Placental epithelial cell (primary cell): ENCODE measurements around the gene SMAD5. TPM values are rescaled to one million over a fixed set of nuclear protein-coding genes. Genes with fewer than 3 reads are reported as not detected.

Experiments
- small RNA-seq: library from RNA; depleted of rRNA; stranded (forward); fragments of <200 nt; gene quantifications from one replicate; pipeline ENCODE3, GENCODE V24; 2012
- total RNA-seq: library from RNA; depleted of rRNA; stranded (reverse); fragments of >200 nt; gene quantifications from 2 replicates; pipeline ENCODE4 v1.2.3, GENCODE V29; 2012

SMAD5 gene
- 45.5 and 45.9 TPM in 2 replicates for total RNA-seq

DNA sequence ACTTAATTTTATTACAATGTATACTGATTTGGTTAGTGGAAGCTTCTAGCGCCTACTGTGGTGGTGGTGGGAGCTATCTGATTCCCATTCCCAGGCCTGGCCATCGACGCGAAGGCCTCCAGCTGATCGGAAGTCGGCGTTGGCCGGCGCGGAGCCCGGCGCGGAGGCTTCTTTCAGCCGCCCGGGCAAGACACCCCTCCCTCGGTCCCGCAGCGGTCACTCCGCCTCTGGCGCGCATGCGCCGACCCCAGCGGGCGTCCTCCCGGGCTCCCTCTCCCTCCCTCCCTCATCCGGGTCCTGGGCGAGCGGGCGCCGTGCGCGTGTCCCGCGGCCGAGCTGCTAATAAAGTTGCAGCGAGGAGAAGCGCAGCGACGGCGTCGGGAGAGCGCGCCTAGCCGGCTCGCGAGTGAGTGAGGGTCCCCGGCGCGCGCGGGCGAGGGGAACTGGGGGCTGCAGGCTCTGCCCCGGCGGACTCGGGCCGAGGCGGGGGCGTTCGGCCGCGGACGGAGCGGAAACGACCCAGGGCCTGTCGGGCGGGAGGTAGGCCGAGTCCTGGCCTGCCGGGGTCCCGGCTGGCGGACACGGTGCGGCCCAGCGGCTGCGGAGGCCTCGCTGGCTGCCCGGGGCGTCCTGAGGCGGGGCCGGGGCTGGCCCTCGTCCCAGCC is at the start of gene SMAD5:
SMAD5 (plus strand) TSS at position 289 of the 665 bp plus-strand sequence. CDS start 20,916 bp downstream, outside the sequence.

DNA sequence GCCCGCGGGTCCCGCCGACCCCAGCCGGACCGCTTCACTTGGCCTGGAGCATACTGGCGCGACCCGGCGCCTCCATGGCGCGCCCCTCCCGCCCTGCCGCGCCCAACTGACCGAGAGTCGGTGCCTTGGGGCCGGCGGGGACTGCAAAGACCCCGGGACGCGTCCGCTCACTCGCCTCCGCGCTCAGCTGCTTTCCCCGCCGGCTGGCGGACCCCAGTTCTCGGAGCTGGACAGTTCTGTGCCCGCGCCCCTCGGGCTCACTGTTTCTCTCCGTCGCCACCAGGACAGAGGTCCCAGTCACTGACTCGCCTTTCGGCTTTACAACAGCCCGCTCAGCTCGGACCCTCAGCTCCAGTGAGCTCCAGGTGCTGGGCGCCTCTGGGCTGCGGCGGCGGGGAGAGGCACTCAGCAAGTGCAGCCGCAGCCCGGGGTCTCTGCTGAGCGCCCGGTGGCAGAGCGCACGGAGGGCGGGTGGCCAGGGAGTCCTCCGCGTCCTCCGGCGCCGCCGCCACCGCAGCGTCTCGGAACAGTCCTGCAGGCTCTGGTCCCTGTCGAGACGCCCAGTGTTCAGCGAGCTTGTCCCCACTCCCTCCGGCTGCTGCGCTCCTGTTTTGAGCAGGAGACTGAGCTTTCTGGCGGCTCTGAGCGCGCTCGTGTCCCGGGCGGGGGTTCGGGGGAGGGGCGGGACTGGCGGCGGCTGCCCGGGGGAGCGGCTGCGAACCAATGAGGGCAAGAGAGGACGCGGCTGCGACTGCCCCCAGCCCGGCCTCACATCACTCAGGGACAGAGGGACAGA is 60.1 kb downstream of the SMAD5 start, which contains the start of gene SMIM32:
SMIM32 (minus strand) TSS at position 637 of the 796 bp plus-strand sequence. CDS start 638 bp downstream, outside the sequence.

Small RNAs within 50 kb of the gene (small RNA-seq; reads per million reads assigned to genes)
- gene RF02173 (not detected), gene RF02175 (not detected), gene RF02176 (not detected)

Other genes with a start within 250 kb of the SMAD5 start
- not detected in 2 replicates for gene IL9, start 237.0 kb upstream of the SMAD5 start, total RNA-seq
- gene LECT2, start 177.9 kb upstream of the SMAD5 start, total RNA-seq: not detected in 2 replicates
- 6,762 and 7,523 TPM in 2 replicates for gene TGFBI, start 103.9 kb upstream of the SMAD5 start, total RNA-seq
- not detected in 2 replicates for gene SMIM32, start 60.3 kb downstream of the SMAD5 start, total RNA-seq
- not detected in 2 replicates for gene TRPC7, start 232.7 kb downstream of the SMAD5 start, total RNA-seq